Right ventricle myocardium inferior (tissue), 1 donor: Measurements from ENCODE around the gene L3MBTL1. TPM values are rescaled to one million over a fixed set of nuclear protein-coding genes. Genes with fewer than 3 reads are reported as not detected.
"Not testable (repeated sequence)": the region's sequence is repeated elsewhere in the genome, so short reads cannot be mapped to it uniquely, and the experiment has no call there.

Experiments
- ATAC-seq: fragments of 200-7000 bp; cut with Tn5 transposase; one replicate; pipeline ENCODE4 v1.9.1; 2020; ENCODE audit warnings: mild to moderate bottlenecking, moderate library complexity
- DNase-seq: peaks from one replicate; pipeline ENCODE4 v3.0.0; 2021; ENCODE audit errors: missing footprints
- intact Hi-C: fragments of 100-400 bp; cut with DNase I; formaldehyde crosslinking; loops from one replicate; pipeline ENCODE4 v1.11.0; 2022
- total RNA-seq: library from RNA; stranded (reverse); fragmentation: NEBNext Ultra II Directional; extraction: Animal tissue kit (Norgen Biotek cat#: 25700); gene quantifications from one replicate; pipeline ENCODE4 v1.2.1, GENCODE V29; 2021
- donor health status: DM: no; HTN: yes; CAD: no; lungs with severe emphysema.

The L3MBTL1 gene
- total RNA-seq, 1 donor from 2014 or later: 3.8 TPM

GRCh38 chr20:43492101-43492500 is 15.4 kb upstream of the L3MBTL1 start:
- intact Hi-C loops: no loop called here
- no peak for ATAC-seq

DNA sequence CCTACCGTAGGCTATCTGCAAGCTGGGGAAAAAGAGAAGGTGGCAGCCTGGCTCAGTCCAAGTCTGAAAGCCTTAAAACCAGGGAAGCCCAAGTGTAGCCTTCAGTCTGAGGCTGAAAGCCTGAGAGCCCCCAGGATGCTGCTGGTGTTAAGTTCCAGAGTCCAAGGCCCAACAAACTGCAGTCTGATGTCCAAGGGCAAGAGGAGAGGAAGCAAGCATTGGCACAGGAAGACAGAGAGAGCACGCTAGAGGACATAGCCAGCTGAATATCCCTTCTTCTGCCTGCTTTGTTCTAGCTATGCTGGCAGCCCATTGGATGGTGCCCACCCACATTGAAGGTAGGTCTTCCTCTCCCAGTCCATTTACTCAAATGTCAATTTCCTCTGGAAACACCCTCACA is 12.1 kb upstream of the L3MBTL1 start:
- no peak for ATAC-seq
- intact Hi-C loops: no loop called here
- DNase-seq: no peak

More at GRCh38 chr20:43492101-43492500, 15.4 kb upstream of the L3MBTL1 start:
- DNase-seq: no peak

- ATAC-seq, intact Hi-C loops, DNase-seq: not testable (repeated sequence)
Observed at GRCh38 chr20:43502021-43502420, 5.5 kb upstream of the L3MBTL1 start.

- intact Hi-C loops: no loop called here
- no peak for DNase-seq
- no peak for ATAC-seq
Observed at GRCh38 chr20:43506238-43506637, 1.3 kb upstream of the L3MBTL1 start.

GRCh38 chr20:43508106-43508505 is 609 bp downstream of the L3MBTL1 start:
- ATAC-seq (no peak), DNase-seq (no peak)
- intact Hi-C loops: no loop called here

- no peak for ATAC-seq
- no peak for DNase-seq
- intact Hi-C loops: no loop called here
Observed at GRCh38 chr20:43508604-43509040, 1.1 kb downstream of the L3MBTL1 start.

GRCh38 chr20:43511879-43512278 is 4.4 kb downstream of the L3MBTL1 start:
- intact Hi-C loops: no loop called here
- ATAC-seq: no peak
- DNase-seq: no peak

DNA sequence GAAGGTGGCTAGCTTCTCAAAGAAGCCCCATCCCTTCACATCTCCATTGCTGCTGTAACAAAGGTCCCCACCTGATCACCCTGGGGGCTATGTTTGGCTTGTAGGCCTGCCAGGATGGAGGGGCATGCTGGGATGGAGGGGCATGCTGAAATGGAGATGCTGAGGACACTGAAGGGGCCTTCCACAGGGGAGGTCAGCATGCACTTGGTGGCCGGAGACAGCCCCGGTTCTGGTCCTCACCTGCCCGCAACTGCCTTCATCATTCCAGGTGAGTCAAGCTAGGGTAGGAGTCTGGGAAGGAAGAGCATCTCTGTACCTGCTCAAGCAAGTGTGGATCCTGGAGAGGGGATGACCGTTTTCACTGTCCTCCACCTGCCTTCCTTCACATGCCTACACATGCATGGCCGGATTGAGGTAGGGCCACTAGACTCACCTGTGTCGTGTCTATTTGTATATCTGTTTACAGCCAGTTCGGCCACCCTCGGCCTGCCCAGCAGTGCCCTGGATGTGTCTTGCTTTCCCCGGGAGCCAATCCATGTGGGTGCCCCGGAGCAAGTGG is 6.0 kb downstream of the L3MBTL1 start:
- DNase-seq: no peak
- ATAC-seq: no peak
- intact Hi-C loops: no loop called here

DNA sequence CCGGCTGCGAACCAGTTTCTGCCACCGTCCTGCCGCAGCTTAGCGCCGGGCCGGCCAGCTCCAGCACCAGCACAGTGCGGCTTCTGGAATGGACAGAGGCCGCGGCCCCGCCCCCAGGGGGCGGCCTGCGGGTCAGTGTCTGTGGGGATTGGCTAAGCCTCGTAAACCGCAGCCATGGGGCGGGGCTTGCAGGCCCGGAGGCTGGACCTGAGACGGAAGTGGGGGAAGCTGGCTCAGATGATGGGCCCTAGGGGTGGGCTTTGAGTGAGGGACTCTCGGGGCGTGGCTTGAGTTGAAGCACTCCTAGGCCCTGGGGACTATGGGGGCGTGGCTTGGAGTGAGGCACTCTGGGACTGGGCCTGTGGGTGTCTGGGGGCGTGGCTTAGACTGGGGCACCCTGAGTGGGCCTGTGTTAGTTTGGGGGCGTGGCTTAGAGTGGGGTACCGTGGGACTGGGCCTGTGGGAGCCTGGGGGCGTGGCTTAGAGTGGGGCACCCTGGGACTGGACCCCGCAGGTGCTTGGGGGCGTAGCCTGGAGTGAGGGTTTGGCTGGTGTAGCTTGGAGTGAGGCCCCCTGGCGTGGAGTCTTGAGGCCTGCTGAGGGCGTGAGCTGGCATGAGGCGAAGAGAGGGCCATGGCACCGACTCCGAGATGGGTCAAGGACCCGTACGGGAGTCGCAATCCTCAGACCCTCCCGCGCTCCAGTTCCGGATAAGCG is 6.6 kb downstream of the L3MBTL1 start:
- DNase-seq: peak; percentile 96
- intact Hi-C loops: no loop called here
- peak; percentile 96 for ATAC-seq

DNA sequence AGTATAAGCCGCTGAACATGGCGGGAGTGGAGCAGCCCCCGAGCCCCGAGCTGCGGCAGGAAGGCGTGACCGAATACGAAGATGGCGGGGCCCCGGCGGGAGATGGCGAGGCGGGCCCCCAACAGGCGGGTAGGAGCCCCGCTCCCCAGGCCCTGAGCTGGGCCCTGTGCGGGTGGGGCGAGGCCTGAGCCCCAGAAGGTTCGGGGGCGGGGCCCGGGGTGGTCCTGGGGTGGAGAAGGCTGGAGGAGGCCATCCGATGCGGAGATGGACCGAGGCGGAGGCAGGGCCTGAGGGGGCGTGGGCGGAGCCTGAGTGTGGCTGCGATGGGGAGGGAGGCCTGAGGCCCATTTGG is 7.1 kb downstream of the L3MBTL1 start:
- ATAC-seq: peak; percentile 11
- peak; percentile 77 for DNase-seq
- intact Hi-C loops: no loop called here

- DNase-seq (no peak), ATAC-seq (no peak)
- intact Hi-C loops: no loop called here
Observed at GRCh38 chr20:43515628-43516027, 8.1 kb downstream of the L3MBTL1 start.

GRCh38 chr20:43516251-43516824 is 8.8 kb downstream of the L3MBTL1 start:
- ATAC-seq: no peak
- DNase-seq: no peak
- intact Hi-C loops: no loop called here

DNA sequence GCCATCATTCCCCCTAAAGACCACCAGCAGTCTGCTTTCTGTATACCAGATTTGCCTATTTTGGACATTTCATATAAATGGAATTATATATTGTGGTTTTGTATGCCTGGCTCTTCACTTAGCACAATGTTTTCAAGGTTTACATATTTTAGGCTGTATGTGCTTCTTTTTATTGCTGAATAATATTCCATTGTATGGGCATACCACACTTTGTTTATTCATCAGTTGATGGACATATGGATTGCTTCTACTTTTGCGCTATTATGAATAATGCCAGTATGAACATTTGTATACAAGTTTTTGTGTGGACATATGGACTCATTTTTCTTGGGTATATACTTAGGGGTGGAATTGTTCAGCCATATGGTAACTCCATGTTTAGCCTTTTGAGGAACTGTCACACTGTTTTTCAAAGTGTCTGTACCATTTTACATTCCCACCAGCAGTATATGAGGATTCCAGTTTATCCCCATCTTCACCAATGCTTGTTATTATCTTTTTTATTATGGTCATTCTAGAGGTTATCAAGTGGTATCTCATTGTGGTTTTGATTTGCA is 12.7 kb downstream of the L3MBTL1 start:
- DNase-seq (no peak), ATAC-seq (no peak)
- intact Hi-C loops: no loop called here

- intact Hi-C loops: no loop called here
- ATAC-seq (no peak), DNase-seq (no peak)
Observed at GRCh38 chr20:43525021-43525420, 17.5 kb downstream of the L3MBTL1 start.

- intact Hi-C loops: no loop called here
- ATAC-seq: no peak
- DNase-seq: no peak
Observed at GRCh38 chr20:43528258-43528875, 20.9 kb downstream of the L3MBTL1 start.

DNA sequence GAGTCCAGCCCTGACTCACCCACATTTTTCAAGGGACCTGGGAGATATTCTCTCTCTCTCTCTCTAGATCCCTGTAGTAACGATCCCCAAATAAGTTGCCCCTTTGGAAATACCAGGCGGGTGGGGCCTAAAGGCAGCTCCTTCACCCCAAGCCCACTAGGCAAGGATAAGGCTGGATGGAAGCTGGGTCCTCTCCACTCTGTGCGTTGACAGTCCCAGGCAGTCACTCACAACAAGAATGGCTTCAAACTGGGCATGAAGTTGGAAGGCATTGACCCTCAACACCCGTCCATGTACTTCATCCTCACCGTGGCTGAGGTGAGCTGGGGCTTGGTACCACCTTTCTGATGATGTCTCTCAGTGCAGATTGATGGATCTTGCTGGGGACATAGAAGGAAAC is 21.6 kb downstream of the L3MBTL1 start:
- intact Hi-C loops: no loop called here
- ATAC-seq (no peak), DNase-seq (no peak)

GRCh38 chr20:43529457-43530153 is 22.1 kb downstream of the L3MBTL1 start:
- peak; percentile 22 for ATAC-seq
- no peak for DNase-seq
- intact Hi-C loops: no loop called here

GRCh38 chr20:43530321-43531090 is 23.0 kb downstream of the L3MBTL1 start:
- no peak for DNase-seq
- ATAC-seq: no peak
- intact Hi-C loops: no loop called here

DNA sequence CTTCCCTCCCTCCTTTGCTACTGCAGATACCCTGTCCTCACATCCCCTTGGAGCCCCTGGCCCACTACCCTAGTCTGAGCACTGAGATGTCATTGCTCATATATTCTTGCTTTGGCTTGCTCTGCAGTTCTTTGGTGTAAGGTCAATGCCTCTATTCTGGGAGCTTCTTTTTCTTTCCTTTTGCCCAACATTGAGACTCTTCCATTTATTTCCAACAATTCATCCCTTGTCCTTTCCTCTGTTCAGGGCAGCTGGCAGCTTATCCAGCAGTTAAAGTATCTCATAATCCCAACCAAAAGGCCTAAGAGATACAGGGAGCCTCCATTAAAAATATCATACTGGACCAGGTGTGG is 23.6 kb downstream of the L3MBTL1 start:
- DNase-seq: no peak
- intact Hi-C loops: no loop called here

More for the DNA sequence above, 23.6 kb downstream of the L3MBTL1 start:
- ATAC-seq: no peak
